ENCODE measurements around the gene ZSCAN23. TPM values are rescaled to one million over a fixed set of nuclear protein-coding genes. Genes with fewer than 3 reads are reported as not detected.

The ZSCAN23 gene
- total and polyA plus RNA-seq, 9 of the 15 experiments (the other 6 are each of a cell fraction or from before 2014, with no cell fraction given), result 0.05 to 0.29 (median 0.21) TPM; not detected in 1

- TF ChIP-seq, protein P1, sequence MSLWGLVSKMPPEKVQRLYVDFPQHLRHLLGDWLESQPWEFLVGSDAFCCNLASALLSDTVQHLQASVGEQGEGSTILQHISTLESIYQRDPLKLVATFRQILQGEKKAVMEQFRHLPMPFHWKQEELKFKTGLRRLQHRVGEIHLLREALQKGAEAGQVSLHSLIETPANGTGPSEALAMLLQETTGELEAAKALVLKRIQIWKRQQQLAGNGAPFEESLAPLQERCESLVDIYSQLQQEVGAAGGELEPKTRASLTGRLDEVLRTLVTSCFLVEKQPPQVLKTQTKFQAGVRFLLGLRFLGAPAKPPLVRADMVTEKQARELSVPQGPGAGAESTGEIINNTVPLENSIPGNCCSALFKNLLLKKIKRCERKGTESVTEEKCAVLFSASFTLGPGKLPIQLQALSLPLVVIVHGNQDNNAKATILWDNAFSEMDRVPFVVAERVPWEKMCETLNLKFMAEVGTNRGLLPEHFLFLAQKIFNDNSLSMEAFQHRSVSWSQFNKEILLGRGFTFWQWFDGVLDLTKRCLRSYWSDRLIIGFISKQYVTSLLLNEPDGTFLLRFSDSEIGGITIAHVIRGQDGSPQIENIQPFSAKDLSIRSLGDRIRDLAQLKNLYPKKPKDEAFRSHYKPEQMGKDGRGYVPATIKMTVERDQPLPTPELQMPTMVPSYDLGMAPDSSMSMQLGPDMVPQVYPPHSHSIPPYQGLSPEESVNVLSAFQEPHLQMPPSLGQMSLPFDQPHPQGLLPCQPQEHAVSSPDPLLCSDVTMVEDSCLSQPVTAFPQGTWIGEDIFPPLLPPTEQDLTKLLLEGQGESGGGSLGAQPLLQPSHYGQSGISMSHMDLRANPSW (CRISPR knock-in tag; IDR thresholded peaks at IDR 0.05), result peak; percentile 78; the same call in 1 of the 2 replicates
- no peak for TF ChIP-seq ETS2 (tag; IDR thresholded peaks at IDR 0.05; ENCODE audit: borderline replicate concordance, poor library complexity, severe bottlenecking)
- peak; percentile 69; the same call in 1 of the 2 replicates for TF ChIP-seq ZKSCAN8 (CRISPR knock-in tag; IDR thresholded peaks at IDR 0.05)
- TF ChIP-seq CBFB (CRISPR knock-in tag; IDR thresholded peaks at IDR 0.05), result no peak
- TF ChIP-seq, protein P2, sequence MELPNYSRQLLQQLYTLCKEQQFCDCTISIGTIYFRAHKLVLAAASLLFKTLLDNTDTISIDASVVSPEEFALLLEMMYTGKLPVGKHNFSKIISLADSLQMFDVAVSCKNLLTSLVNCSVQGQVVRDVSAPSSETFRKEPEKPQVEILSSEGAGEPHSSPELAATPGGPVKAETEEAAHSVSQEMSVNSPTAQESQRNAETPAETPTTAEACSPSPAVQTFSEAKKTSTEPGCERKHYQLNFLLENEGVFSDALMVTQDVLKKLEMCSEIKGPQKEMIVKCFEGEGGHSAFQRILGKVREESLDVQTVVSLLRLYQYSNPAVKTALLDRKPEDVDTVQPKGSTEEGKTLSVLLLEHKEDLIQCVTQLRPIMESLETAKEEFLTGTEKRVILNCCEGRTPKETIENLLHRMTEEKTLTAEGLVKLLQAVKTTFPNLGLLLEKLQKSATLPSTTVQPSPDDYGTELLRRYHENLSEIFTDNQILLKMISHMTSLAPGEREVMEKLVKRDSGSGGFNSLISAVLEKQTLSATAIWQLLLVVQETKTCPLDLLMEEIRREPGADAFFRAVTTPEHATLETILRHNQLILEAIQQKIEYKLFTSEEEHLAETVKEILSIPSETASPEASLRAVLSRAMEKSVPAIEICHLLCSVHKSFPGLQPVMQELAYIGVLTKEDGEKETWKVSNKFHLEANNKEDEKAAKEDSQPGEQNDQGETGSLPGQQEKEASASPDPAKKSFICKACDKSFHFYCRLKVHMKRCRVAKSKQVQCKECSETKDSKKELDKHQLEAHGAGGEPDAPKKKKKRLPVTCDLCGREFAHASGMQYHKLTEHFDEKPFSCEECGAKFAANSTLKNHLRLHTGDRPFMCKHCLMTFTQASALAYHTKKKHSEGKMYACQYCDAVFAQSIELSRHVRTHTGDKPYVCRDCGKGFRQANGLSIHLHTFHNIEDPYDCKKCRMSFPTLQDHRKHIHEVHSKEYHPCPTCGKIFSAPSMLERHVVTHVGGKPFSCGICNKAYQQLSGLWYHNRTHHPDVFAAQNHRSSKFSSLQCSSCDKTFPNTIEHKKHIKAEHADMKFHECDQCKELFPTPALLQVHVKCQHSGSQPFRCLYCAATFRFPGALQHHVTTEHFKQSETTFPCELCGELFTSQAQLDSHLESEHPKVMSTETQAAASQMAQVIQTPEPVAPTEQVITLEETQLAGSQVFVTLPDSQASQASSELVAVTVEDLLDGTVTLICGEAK (IDR thresholded peaks at IDR 0.05), result no peak
- TF ChIP-seq, protein P2 (CRISPR knock-in tag; IDR thresholded peaks at IDR 0.05), result no peak
- TF ChIP-seq ZNF24 (IDR thresholded peaks at IDR 0.05), result no peak
- TF ChIP-seq ADNP (tag; IDR thresholded peaks at IDR 0.05), result peak; percentile 41; the same call in 1 of the 2 replicates
- no peak for TF ChIP-seq DEAF1 (CRISPR knock-in tag; IDR thresholded peaks at IDR 0.05)
- no peak for TF ChIP-seq ZNF253 (CRISPR knock-in tag; conservative IDR thresholded peaks at IDR 0.05)
- no peak for TF ChIP-seq EHMT2 (IDR thresholded peaks at IDR 0.05)
- TF ChIP-seq IRF1 (CRISPR knock-in tag; IDR thresholded peaks at IDR 0.05; ENCODE audit: borderline replicate concordance), result no peak
- TF ChIP-seq SUPT5H (IDR thresholded peaks at IDR 0.05), result peak; percentile 76
Measured at GRCh38 chr6:28489366-28490204, 46.3 kb upstream of the ZSCAN23 start (continued).
